ENCODE results near the gene DNASE1L3.

DNASE1L3 gene

DNA sequence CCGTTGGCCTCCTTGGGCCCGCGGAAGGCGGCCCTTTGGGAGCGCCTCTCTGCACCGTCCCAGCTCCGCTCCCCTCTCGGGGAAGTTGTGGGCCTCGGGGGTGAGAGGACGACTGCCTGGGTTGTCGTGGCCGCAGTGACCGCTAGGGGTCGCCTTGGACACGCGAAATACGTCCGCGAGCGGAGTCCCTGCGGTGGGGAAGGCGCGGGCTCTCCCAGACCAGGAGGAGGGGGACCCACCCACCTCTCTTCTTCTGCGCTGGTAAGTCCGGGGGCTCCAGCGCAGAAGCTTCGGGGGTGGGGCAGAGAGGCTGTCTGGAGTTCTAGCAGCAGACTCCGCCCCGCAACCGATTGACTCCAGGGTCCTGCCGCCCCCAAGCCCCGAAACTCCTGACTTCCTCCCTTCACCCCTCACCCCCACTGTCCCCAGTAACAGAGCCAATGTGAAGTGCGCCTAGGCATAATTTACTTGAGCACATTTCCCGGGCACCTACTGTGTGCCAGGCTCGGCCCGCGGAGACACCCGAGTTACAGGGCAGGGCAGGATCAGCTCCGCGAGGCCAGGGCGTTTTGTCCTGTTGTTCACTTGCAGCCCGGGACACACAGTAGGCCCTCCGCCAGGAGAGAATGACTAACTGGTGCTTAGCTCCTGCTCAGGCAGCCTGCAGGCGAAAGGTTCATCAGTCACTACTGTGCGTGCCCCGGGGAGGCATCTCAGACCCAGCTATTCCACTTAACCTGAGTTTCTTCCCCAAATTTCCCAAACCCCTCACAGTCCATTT, 32.8 kb downstream of the DNASE1L3 start:
- DNase-seq: peak; percentile 87

DNA sequence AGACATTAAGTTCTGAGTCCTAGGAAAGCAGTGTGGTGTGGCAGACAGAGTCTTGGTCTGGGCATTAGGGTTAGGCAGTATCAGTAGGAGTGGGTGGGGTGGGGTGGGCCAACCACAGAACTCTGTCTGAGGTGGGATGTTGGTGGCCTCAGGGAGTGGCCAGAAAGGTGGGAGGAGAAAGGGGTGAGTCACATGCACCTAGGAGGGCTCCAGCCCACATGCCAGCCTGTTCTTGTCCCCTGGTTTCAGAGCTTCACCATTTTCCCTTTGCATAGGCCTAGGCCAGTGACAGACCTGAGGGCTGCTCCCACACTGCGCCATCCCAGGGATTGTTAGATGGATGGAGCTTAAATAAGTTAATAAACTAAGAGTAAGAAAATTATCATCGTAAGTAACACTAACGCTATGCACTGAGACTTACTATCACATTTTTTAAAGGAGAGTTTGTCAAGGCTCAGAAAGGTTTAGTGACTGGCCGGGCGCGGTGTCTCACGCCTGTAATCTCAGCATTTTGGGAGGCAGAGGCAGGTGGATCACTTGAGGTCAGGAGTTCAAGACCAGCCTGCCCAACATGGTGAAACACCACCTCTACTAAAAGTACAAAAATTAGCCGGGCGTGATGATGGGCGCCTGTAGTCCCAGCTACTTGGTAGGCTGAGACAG, 33.8 kb downstream of the DNASE1L3 start:
- DNase-seq: no peak

DNA sequence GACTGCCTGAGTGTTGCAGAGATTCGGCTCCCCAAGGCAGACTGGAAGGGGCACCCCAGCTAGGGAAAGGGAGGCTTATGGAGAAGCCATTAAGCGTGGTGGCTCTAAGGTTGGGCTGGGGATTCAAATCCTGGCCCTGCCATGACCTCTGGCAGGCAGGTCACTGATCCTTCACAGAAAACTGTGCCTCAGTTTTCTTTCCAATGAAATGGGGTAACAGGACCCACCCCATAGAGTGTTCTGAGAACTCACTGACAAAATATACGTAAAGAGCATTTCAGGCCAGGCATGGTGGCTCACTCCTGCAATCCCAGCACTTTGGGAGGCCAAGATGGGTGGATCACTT, 34.6 kb downstream of the DNASE1L3 start:
- DNase-seq: no peak

DNA sequence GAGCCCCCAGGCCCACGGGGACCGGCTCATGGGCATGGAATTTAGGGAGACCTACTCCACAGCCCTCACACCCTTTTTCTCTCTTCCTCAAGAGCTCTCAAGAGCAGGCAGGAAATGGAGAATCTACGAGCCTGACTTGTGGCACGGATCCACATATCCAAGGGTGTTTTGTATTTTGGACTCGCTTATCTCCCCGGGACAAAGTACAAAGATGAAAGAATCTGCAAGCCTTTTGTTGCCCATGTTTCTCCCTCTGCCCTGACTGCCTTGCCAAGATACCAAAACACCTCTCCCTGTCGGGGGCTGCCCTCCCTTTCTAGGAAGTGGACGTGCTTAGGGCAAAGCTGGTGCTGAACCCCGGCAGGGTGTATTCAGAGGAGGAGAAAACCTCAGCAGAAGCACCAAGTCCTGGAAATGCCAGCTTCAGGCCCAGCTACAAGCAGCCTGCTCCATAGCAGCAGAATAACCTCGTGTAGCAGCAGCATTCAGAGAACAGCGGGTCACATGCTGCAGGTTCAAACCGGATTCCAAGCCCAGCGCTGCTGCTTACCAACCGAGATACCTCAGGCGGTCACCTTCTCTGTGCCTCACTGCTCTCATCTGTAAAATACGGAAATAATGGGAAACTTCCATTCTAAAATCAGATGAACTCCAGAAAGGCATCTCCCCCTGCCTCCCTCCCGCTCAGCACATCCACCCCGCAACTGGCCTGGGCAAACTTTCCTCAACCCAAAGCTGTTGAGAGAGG, 35.2 kb downstream of the DNASE1L3 start:
- no peak for DNase-seq

- DNase-seq: no peak
These were observed 35.7 kb downstream of the DNASE1L3 start for GRCh38 chr3:58175187-58175436.

- DNase-seq: peak; percentile 64
These were observed 36.9 kb downstream of the DNASE1L3 start for GRCh38 chr3:58173669-58174398.

GRCh38 chr3:58173029-58173668, 37.6 kb downstream of the DNASE1L3 start:
- DNase-seq: no peak

DNA sequence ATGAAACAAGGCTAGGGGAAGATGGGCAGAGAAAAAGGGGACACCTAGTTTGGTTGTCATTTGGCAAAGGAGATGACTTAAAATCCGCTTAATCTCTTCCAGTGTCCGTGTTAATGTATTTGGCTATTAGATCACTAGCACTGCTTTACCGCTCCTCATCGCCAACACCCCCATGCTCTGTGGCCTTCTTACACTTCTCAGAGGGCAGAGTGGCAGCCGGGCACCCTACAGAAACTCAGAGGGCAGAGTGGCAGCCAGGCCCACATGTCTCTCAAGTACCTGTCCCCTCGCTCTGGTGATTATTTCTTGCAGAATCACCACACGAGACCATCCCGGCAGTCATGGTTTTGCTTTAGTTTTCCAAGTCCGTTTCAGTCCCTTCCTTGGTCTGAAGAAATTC, 39.6 kb downstream of the DNASE1L3 start:
- no peak for DNase-seq

- no peak for DNase-seq
These were observed 40.4 kb downstream of the DNASE1L3 start for GRCh38 chr3:58170376-58170775.

DNA sequence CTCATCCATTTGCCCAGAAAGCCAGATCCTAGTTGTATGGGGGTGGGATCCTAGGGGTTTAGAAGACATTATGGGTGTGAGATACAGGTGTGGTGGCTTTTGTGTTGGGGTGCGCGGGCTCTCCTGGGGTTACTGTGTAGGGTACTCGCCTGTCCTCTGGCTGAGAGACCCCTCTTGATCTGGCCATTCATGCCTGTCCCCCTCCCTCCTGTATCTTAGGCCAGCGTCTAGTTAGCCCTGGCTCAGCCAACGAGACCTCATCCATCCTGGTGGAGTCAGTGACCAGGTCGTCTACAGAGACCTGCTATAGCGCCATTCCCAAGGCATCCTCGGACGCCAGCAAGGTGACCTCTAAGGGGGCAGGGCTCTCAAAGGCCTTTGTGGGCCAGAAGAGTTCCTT, 41.4 kb downstream of the DNASE1L3 start:
- no peak for DNase-seq

GRCh38 chr3:58168498-58168897, 42.3 kb downstream of the DNASE1L3 start:
- DNase-seq: no peak

DNA sequence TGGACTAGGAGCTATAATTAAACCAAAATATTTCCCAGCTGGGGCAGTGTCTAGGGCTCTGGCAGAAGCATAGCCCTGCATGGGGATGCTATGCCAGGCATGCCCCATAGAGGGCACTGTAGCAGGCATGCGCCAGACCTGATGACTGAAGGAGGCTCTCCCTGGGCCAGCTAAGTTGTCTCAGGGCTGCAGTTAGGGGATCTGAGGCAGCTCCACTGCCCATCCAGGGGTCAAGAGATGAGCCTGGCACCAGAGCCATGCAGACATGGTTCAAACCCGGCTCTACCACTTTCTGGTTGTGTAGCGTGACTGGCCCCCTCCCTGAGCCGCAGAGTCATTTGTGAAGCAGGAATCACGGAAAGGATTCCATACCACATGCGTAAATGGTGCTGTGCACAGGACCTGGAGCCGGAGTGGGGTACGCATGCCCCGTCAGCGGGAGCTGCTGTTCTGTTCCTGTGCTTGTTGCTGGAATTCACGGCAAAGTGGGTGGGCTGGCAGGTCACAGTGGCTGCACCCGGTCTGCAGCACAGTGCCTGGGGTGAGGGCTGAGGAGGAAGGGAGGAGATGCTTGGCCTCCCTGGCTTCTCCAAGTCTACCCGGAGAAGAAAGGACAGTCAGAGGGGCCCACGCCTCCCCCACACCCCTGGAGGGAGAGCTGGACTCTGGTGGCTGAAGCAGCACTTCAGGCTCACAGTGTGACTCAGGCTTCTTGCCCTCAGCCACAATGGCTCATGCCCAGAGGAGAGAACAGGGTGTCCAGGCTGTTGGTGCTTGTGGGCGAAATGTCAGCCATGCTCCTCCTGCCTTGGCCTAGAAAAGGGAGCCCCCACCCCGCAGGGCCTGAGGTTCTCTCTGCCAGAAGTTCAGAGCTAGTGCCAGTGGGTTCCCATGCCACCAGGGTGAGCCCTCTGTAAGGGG, 43.1 kb downstream of the DNASE1L3 start:
- DNase-seq: peak; percentile 84

DNA sequence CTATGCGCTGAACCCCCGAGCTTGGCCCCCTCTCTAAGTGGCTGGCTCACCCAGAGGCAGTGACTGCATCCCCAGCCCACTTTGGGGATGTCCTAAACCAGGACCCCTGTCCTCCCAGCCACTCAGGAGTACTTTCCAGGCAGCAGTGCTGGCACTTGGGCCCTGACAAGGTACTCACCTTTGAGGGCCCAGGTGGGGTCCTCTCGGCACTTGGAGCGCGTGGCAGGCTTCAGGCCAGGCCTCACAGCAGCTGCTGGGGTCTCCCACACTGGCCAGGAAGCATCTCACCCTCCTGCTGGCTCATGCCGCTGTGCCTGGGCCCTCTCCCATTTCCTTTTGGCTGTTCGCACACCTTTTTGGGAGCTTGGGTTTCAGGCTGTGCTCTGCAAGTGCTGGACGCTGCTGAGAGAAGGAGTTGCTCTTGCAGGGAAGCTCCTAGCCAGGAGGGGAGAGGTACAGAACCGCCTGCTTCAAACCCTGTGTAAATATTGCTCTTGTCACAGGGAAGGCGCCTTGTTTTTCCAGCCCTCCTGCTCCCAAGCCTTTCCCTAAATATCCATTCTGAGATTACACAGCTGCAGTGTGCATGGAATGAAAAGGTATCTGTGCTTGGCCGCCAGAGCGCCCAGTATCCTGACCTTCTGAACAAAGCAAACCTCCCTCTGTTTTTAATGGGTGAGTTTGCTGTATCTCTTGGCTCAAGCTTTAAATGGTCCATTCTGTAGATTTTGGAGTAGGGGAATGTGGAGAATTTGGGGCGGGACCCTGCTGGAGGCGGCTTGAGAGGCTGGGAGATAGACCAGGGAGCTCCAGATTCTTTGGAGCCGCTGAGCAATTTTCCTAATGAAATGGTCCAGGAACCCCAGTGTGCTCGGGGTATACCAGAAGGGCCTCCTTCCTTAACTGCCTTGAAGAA, 45.6 kb downstream of the DNASE1L3 start:
- no peak for DNase-seq

DNA sequence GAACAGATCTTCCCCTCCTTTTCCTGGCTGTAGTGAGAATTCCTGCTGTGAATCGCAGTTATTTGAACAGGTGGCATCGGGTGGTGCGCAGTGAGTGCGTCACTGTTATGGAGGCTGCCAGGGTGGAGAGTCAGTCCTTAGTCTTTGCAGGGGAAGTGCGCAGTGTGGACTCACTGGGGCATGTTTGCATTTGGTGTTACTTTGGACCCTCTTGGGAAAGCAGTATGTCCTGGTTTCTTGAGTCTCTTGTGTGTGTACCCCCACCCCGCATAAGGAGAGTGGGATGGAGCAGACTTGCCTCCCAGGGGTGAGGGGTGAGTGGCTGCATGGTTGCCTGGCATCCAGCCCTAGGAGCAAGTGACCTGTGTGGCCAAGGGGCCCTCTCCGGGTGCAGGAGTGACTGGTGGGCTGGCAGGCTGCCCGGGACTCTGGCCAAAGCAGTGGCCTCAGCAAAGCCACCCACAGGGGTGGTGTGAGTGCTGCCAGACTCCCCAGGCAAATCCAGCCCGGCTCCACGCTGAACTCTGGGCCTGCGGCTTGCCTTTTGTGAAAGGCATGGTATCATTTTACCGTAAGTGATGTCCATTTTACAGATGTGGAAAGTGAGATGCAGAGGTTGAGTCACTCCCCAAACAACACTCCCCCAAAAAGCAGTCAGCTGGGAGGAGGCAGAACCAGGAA, 46.4 kb downstream of the DNASE1L3 start:
- DNase-seq: no peak

GRCh38 chr3:58163234-58163633, 47.5 kb downstream of the DNASE1L3 start:
- DNase-seq: no peak

- DNase-seq: peak; percentile 63
These were observed 49.1 kb downstream of the DNASE1L3 start for GRCh38 chr3:58161435-58162398.

- DNase-seq: no peak
These were observed 50.4 kb downstream of the DNASE1L3 start for GRCh38 chr3:58160399-58160798.

GRCh38 chr3:58158442-58159153, 52.2 kb downstream of the DNASE1L3 start:
- no peak for DNase-seq
